Gastroesophageal sphincter (tissue), 4 donors: Measurements from ENCODE around the gene GRHL3. TPM values are rescaled to one million over a fixed set of nuclear protein-coding genes. Genes with fewer than 3 reads are reported as not detected.

ENCODE experiments used
- ATAC-seq: fragments of 150-250 bp; one replicate; pipeline ENCODE4 v1.9.1; 2016; ENCODE audit warnings: mild to moderate bottlenecking, moderate library complexity
- H3K27ac ChIP-seq, 4 donors: fragments of 200-600 bp; sonication (generic) in 3 of 4; 1 replicate in 3 of 4; 2 replicates in 1 of 4; pipeline ENCODE4 v1.5.1; 2016 to 2019
- H3K27me3 ChIP-seq: fragments of 200-600 bp; sonication (generic); one replicate; pipeline ENCODE4 v1.5.1; 2019
- H3K36me3 ChIP-seq, 2 donors: fragments of 200-600 bp; sonication (generic); one replicate each; pipeline ENCODE4 v1.5.1; 2019; ENCODE audit warnings: control low read depth in 1 of 2
- H3K4me1 ChIP-seq, 3 donors: fragments of 200-600 bp; sonication (generic); 1 replicate in 2 of 3; 2 replicates in 1 of 3; pipeline ENCODE4 v1.5.1; 2016 to 2019; ENCODE audit warnings: control low read depth in 2 of 3
- H3K4me3 ChIP-seq, 2 donors: fragments of 200-600 bp; sonication (generic); one replicate each; pipeline ENCODE4 v1.5.1; 2019; ENCODE audit warnings: mild to moderate bottlenecking in 1 of 2, moderate library complexity in 1 of 2
- H3K9me3 ChIP-seq, 3 donors: fragments of 200-600 bp; sonication (generic); one replicate each; pipeline ENCODE4 v1.5.1; 2017 to 2019; ENCODE audit warnings: control low read depth in 2 of 3
- CTCF ChIP-seq, 4 experiments: fragments of 200-600 bp in 2 of 4; fragments of 450-650 bp in 2 of 4; sonication (generic) in 1 of 4; IDR thresholded peaks; one replicate each; pipeline ENCODE4 v1.5.1; 2017 to 2019; ENCODE audit warnings: antibody characterized with exemption in 4 of 4, mild to moderate bottlenecking in 2 of 4, moderate library complexity in 2 of 4
- EP300 ChIP-seq: sonication (generic); formaldehyde crosslinking; IDR thresholded peaks from one replicate; pipeline ENCODE4 v1.6.1; 2017; ENCODE audit warnings: antibody characterized with exemption, mild to moderate bottlenecking
- POLR2A ChIP-seq, 2 donors: fragments of 450-650 bp; IDR thresholded peaks; one replicate each; pipeline ENCODE4 v1.6.1; 2017; ENCODE audit warnings: antibody characterized with exemption in 2 of 2, mild to moderate bottlenecking in 2 of 2, moderate library complexity in 1 of 2
- POLR2AphosphoS5 ChIP-seq: sonication (generic); formaldehyde crosslinking; IDR thresholded peaks from one replicate; pipeline ENCODE4 v1.6.1; 2017; ENCODE audit warnings: antibody characterized with exemption
- WGBS, 2 donors: methylation state at CpG; one replicate each; pipeline ENCODE4 v1.1.5; 2018; ENCODE audit warnings: low coverage in 1 of 2; 5-methylcytosine and 5-hydroxymethylcytosine counted together
- total RNA-seq, 4 donors: library from RNA; depleted of rRNA; stranded (reverse); fragments of >200 nt; gene quantifications; one replicate each; pipeline ENCODE4 v1.1.0, GENCODE V29; 2016

Gene GRHL3
- total RNA-seq, 4 donors from 2014 or later, result 0.13 to 4.9 (median 0.31) TPM; not detected in 1

DNA sequence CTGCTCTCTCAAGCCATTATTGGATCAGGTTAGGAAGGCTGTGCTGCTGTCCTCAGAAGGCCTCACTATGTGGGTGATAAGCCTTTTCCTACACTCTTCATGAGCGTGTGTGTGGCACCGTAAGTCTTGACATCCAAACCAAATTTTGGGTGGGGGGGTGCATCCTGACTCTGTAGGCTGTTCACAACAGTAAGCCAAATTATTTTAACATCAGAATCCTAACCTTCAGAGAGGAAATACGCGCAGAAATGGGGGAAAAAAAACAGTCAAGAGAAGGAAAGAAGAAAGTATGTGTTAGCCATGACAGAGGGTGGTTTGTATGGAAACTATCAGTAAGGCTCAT lies 73.4 kb downstream of the GRHL3 start:
- Histone ChIP-seq H3K9me3 (no peaks in the 10 kb centered on the region), H3K4me1 (peaks cover 0 to 20% (median 0%) of the 10 kb centered on the region in 3 donors), H3K4me3 (no peak overlapping the region), H3K27me3 (no peaks in the 10 kb centered on the region), H3K27ac (peak overlapping the region in 3 of 4 donors; percentile 79 to 89 (median 84)), H3K36me3 (peaks cover 0 to 15% of the 10 kb centered on the region in 2 donors)
- 78 to 80% methylated on average over 3 to 4 of the region's 4 CpGs for WGBS, 2 donors
- ATAC-seq, result no peak
- TF ChIP-seq EP300, result no peak
- no peak for TF ChIP-seq POLR2A (IDR thresholded peaks at IDR 0.05)
- TF ChIP-seq POLR2AphosphoS5, result no peak
- TF ChIP-seq CTCF (IDR thresholded peaks at IDR 0.05), result no peak

DNA sequence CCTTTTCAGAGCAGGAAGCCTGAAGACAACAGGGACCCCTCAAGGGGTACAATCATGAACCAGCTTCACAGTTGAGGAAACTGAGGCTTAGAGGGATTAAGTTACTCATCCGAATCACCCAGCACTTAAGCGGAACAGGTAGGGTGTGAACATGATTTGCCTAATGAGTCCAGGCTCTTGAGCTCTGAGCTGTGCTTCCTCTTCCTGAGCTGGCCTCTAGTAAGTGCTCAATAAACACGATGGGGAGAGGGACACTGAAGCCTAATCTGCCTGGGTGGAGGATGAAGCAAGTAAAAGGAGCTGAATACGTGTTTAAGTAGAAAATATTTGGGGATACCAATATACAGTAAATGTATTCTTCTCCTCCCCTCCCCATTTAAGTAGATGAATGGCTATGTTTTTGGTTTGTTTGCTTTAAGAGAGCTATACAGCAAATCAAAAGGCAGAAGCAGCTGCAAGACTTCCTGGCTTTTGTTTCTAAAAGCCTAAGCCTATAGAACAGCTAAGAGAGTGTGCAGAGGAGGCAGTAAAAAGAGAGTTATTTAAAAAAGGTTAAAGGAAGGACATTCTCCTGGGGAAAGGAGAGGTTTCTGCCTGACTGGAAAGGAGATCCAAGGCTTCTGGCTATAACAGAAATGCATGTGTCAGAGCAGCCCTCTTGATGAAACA lies 74.0 kb downstream of the GRHL3 start:
- WGBS, 2 donors, result 70 to 100% methylated on average over 1 to 4 of the region's 4 CpGs
- TF ChIP-seq POLR2A (IDR thresholded peaks at IDR 0.05) (no peak), POLR2AphosphoS5 (no peak), CTCF (IDR thresholded peaks at IDR 0.05) (no peak), EP300 (no peak)
- Histone ChIP-seq H3K9me3 (no peaks in the 10 kb centered on the region), H3K27ac (peak overlapping the region in 1 of 4 donors; percentile 84), H3K36me3 (peaks cover 0 to 9% of the 10 kb centered on the region in 2 donors), H3K4me3 (no peak overlapping the region), H3K27me3 (no peaks in the 10 kb centered on the region), H3K4me1 (peaks cover 0 to 20% (median 0%) of the 10 kb centered on the region in 3 donors)
- ATAC-seq, result no peak

DNA sequence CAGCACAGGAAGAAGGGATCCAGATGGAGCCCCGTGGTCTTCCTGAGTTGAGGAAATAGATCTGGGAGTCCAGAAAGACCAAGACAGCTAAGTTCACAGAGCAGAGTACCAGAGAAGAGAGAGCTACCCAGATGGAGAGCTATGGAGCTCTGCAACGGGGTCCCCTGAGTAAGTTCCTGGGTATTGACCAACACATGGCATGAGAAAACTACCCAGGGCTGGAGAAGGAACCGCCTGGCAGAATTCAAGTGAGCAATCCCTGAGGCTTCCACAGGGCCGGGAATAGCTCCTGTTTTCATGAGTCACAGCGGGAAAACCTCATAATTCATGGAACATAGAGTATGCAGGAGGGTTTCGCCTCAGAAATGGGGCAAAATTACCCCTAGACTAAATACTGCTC lies 74.7 kb downstream of the GRHL3 start:
- Histone ChIP-seq H3K27me3 (no peaks in the 10 kb centered on the region), H3K36me3 (peaks cover 0 to 2% of the 10 kb centered on the region in 2 donors), H3K27ac (peak overlapping the region in 1 of 4 donors; percentile 84), H3K4me3 (no peak overlapping the region), H3K4me1 (peaks cover 0 to 20% (median 0%) of the 10 kb centered on the region in 3 donors), H3K9me3 (no peaks in the 10 kb centered on the region)
- WGBS, 2 donors, result 33 to 72% methylated on average over 1 to 4 of the region's 6 CpGs
- no peak for ATAC-seq
- no peak for TF ChIP-seq CTCF (IDR thresholded peaks at IDR 0.05)
- no peak for TF ChIP-seq POLR2A (IDR thresholded peaks at IDR 0.05)
- peak; percentile 14 for TF ChIP-seq POLR2AphosphoS5

DNA sequence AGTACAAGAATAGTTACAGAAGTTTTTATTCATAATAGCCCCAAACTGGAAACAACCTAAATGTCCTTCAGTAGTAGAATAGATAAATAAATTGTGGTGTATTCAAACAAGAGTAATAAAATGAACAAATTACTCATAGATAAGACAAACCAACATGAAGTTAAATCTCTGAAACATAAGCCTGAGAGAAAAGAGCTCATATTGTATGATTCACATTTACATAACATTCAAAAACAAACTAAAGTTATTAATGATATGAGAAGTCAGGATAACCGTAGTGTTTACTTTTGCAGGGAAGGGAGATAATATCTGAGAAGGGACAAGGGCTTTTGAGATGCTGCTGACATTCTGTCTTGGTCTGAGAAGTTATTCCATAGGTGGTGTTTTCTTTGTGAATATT lies 80.9 kb downstream of the GRHL3 start:
- TF ChIP-seq POLR2AphosphoS5, result no peak
- TF ChIP-seq POLR2A (IDR thresholded peaks at IDR 0.05), result no peak
- TF ChIP-seq CTCF (IDR thresholded peaks at IDR 0.05), result no peak
- TF ChIP-seq EP300, result no peak
- H3K9me3 ChIP-seq, result no peaks in the 10 kb centered on the region
- no peaks in the 10 kb centered on the region for H3K4me1 ChIP-seq
- H3K36me3 ChIP-seq, result peaks cover 0 to 22% of the 10 kb centered on the region in 2 donors
- H3K27ac ChIP-seq, result no peak overlapping the region
- no peak overlapping the region for H3K4me3 ChIP-seq
- H3K27me3 ChIP-seq, result no peaks in the 10 kb centered on the region
- WGBS, 2 donors, result 36 to 40% methylated on average over 1 of the region's 1 CpG
- ATAC-seq, result no peak

DNA sequence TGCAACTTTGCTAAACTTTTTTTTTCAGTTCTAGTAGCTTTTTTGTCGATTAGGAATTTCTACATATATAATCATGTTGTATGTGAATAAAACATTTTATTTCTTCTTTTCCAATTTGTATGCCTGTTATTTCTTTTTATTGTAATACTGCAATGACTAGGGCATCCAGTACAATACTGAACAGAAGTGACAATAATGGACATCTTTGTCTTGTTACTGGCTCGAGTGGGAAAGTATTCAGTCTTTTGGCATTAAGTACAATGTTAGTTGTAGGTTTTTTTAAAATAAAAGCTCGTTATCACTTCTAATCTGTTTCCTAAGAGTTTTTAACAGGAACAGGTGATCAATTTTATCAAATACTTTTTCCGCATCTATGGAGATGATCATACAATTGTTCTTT lies 84.6 kb downstream of the GRHL3 start:
- WGBS, 2 donors, result 83 to 86% methylated on average over 4 of the region's 4 CpGs
- Histone ChIP-seq H3K4me3 (no peak overlapping the region), H3K27ac (no peak overlapping the region), H3K4me1 (no peaks in the 10 kb centered on the region), H3K9me3 (no peaks in the 10 kb centered on the region), H3K27me3 (no peaks in the 10 kb centered on the region), H3K36me3 (peaks cover 0 to 22% of the 10 kb centered on the region in 2 donors)
- no peak for TF ChIP-seq POLR2AphosphoS5
- TF ChIP-seq CTCF (IDR thresholded peaks at IDR 0.05), result no peak
- TF ChIP-seq POLR2A (IDR thresholded peaks at IDR 0.05), result no peak
- no peak for TF ChIP-seq EP300
- ATAC-seq, result no peak
